HEK293 (cell line): ENCODE measurements around the gene TMEM271.

ENCODE experiments used
- CTCF ChIA-PET: fragments of 350-600 bp; formaldehyde crosslinking; extraction: SDS; loops from one replicate; lab custom pipeline; 2021; ENCODE audit warnings: antibody characterized with exemption; lab: Yijun Ruan, JAX
- POLR2A ChIA-PET: fragments of 300-600 bp; formaldehyde crosslinking; extraction: SDS; loops from one replicate; lab custom pipeline; 2020; ENCODE audit warnings: antibody characterized with exemption, inconsistent platforms; lab: Yijun Ruan, JAX
- H3K27ac ChIP-seq: fragments of 200-500 bp; sonication (Bioruptor generic); 2 replicates; pipeline ENCODE4 v1.5.1; 2014; ENCODE audit warnings: low read depth, low read length, control low read depth, inconsistent platforms; ENCODE audit errors: extremely low read depth
- H3K36me3 ChIP-seq, 2 experiments: fragments of 200-500 bp in 1 of 2; sonication (Bioruptor generic) in 1 of 2; 1 replicate in 1 of 2; 2 replicates in 1 of 2; pipeline ENCODE4 v1.5.1; 2014 to 2017; ENCODE audit warnings: inconsistent platforms in 2 of 2, low read length in 2 of 2; ENCODE audit not compliant: control insufficient read depth in 2 of 2, insufficient read depth in 1 of 2
- H3K4me1 ChIP-seq: fragments of 200-500 bp; sonication (Bioruptor generic); 2 replicates; pipeline ENCODE4 v1.5.1; 2014; ENCODE audit warnings: mild to moderate bottlenecking, low read length, inconsistent platforms; ENCODE audit not compliant: control insufficient read depth, insufficient read depth
- H3K4me3 ChIP-seq: 2 replicates; pipeline ENCODE4 v1.5.1; 2011; ENCODE audit warnings: low read depth, mild to moderate bottlenecking, control low read depth, low read length, moderate library complexity
- H3K9me3 ChIP-seq: fragments of 200-500 bp; sonication (Bioruptor generic); 2 replicates; pipeline ENCODE4 v1.5.1; 2014; ENCODE audit warnings: low read depth, low read length, inconsistent platforms; ENCODE audit not compliant: control insufficient read depth, insufficient read depth
- CTCF ChIP-seq: fragments of 450-650 bp; formaldehyde crosslinking; IDR thresholded peaks from 2 replicates; pipeline ENCODE4 v1.5.1; 2016; ENCODE audit warnings: missing biosample characterization, missing genetic modification characterization
- HOXA7 ChIP-seq: sonication (generic); formaldehyde crosslinking; IDR thresholded peaks from 2 replicates; pipeline ENCODE4 v1.8.1; 2022; ENCODE audit warnings: missing genetic modification reagents, borderline replicate concordance
- MZF1 ChIP-seq: fragments of 450-650 bp; formaldehyde crosslinking; IDR thresholded peaks from 2 replicates; pipeline ENCODE4 v1.5.1; 2017; ENCODE audit warnings: missing biosample characterization, missing genetic modification characterization, borderline replicate concordance
- RBAK ChIP-seq: fragments of 450-650 bp; formaldehyde crosslinking; IDR thresholded peaks from 2 replicates; pipeline ENCODE4 v1.5.1; 2016; ENCODE audit warnings: missing biosample characterization, missing genetic modification characterization
- SP2 ChIP-seq: fragments of 450-650 bp; formaldehyde crosslinking; IDR thresholded peaks from 2 replicates; pipeline ENCODE4 v1.5.1; 2016; ENCODE audit warnings: missing biosample characterization, missing genetic modification characterization
- SP3 ChIP-seq: fragments of 450-650 bp; formaldehyde crosslinking; IDR thresholded peaks from 2 replicates; pipeline ENCODE4 v1.5.1; 2016; ENCODE audit warnings: missing biosample characterization, missing genetic modification characterization
- SP7 ChIP-seq: fragments of 450-650 bp; formaldehyde crosslinking; IDR thresholded peaks from 2 replicates; pipeline ENCODE4 v1.5.1; 2016; ENCODE audit warnings: missing biosample characterization, missing genetic modification characterization
- YY2 ChIP-seq: fragments of 450-650 bp; formaldehyde crosslinking; IDR thresholded peaks from 2 replicates; pipeline ENCODE4 v1.5.1; 2016; ENCODE audit warnings: missing biosample characterization, missing genetic modification characterization
- ZBTB6 ChIP-seq: fragments of 450-650 bp; formaldehyde crosslinking; IDR thresholded peaks from 2 replicates; pipeline ENCODE4 v1.5.1; 2017; ENCODE audit warnings: missing biosample characterization, missing genetic modification characterization
- ZFP3 ChIP-seq: fragments of 450-650 bp; formaldehyde crosslinking; IDR thresholded peaks from 2 replicates; pipeline ENCODE4 v1.5.1; 2016; ENCODE audit warnings: low read depth, missing biosample characterization, missing genetic modification characterization
- ZNF266 ChIP-seq: fragments of 450-650 bp; formaldehyde crosslinking; IDR thresholded peaks from 2 replicates; pipeline ENCODE4 v1.5.1; 2016; ENCODE audit warnings: missing biosample characterization, missing genetic modification characterization, low read depth
- ZNF37A ChIP-seq: fragments of 450-650 bp; IDR thresholded peaks from 2 replicates; pipeline ENCODE4 v1.5.1; 2018; ENCODE audit warnings: missing biosample characterization, missing genetic modification characterization
- ZNF549 ChIP-seq: fragments of 450-650 bp; IDR thresholded peaks from 2 replicates; pipeline ENCODE4 v1.5.1; 2018; ENCODE audit warnings: missing biosample characterization, missing genetic modification characterization, mild to moderate bottlenecking, inconsistent platforms, moderate library complexity
- ZNF580 ChIP-seq: fragments of 450-650 bp; formaldehyde crosslinking; IDR thresholded peaks from 2 replicates; pipeline ENCODE4 v1.5.1; 2016; ENCODE audit warnings: missing biosample characterization, missing genetic modification characterization
- ZNF600 ChIP-seq: fragments of 450-650 bp; formaldehyde crosslinking; IDR thresholded peaks from 2 replicates; pipeline ENCODE4 v1.5.1; 2016; ENCODE audit warnings: missing biosample characterization, missing genetic modification characterization
- ZNF621 ChIP-seq: fragments of 450-650 bp; formaldehyde crosslinking; IDR thresholded peaks from 2 replicates; pipeline ENCODE4 v1.5.1; 2017; ENCODE audit warnings: missing biosample characterization, missing genetic modification characterization
- ZNF626 ChIP-seq: fragments of 450-650 bp; sonication (Bioruptor Pico); formaldehyde crosslinking; IDR thresholded peaks from 2 replicates; pipeline ENCODE4 v1.5.1; 2018; ENCODE audit warnings: missing biosample characterization, missing genetic modification characterization, inconsistent platforms
- ZNF664 ChIP-seq: fragments of 450-650 bp; formaldehyde crosslinking; IDR thresholded peaks from 2 replicates; pipeline ENCODE4 v1.5.1; 2016; ENCODE audit warnings: missing biosample characterization, missing genetic modification characterization
- ZNF701 ChIP-seq: fragments of 450-650 bp; formaldehyde crosslinking; IDR thresholded peaks from 2 replicates; pipeline ENCODE4 v1.5.1; 2016; ENCODE audit warnings: missing biosample characterization, missing genetic modification characterization
- TF ChIP-seq, protein P1 (sequence below): fragments of 450-650 bp; formaldehyde crosslinking; IDR thresholded peaks from 2 replicates; pipeline ENCODE4 v1.5.1; 2016; ENCODE audit warnings: missing biosample characterization, missing genetic modification characterization
- TF ChIP-seq, protein P2 (sequence below): fragments of 450-650 bp; formaldehyde crosslinking; IDR thresholded peaks from 2 replicates; pipeline ENCODE4 v1.5.1; 2016; ENCODE audit warnings: missing biosample characterization, missing genetic modification characterization
- TF ChIP-seq, protein P3 (sequence below): IDR thresholded peaks from 2 replicates; pipeline ENCODE4 v1.6.1; 2011; ENCODE audit warnings: mild to moderate bottlenecking, low read depth, low read length, borderline replicate concordance

The TMEM271 gene

GRCh38 chr4:578451-579443 is 2.7 kb upstream of the TMEM271 start:
- Histone ChIP-seq H3K27ac (no peak overlapping the region), H3K36me3 (no peaks in the 10 kb centered on the region), H3K4me1 (no peaks in the 10 kb centered on the region; the same call in 1 of the 2 replicates), H3K4me3 (no peak overlapping the region), H3K9me3 (no peaks in the 10 kb centered on the region)
- CTCF ChIA-PET: interaction anchor here (0.6 kb wide), 1 partner anchor 175 kb away, joined by 3 read pairs; no protein-coding TSS in a partner anchor
- TF ChIP-seq ZFP3 (tag by site-specific recombination) (no peak), ZNF664 (tag by site-specific recombination) (no peak), SP7 (tag by site-specific recombination) (no peak), ZNF701 (tag by site-specific recombination) (no peak), RBAK (tag by site-specific recombination) (no peak)
- POLR2A ChIA-PET: no interaction called here

DNA sequence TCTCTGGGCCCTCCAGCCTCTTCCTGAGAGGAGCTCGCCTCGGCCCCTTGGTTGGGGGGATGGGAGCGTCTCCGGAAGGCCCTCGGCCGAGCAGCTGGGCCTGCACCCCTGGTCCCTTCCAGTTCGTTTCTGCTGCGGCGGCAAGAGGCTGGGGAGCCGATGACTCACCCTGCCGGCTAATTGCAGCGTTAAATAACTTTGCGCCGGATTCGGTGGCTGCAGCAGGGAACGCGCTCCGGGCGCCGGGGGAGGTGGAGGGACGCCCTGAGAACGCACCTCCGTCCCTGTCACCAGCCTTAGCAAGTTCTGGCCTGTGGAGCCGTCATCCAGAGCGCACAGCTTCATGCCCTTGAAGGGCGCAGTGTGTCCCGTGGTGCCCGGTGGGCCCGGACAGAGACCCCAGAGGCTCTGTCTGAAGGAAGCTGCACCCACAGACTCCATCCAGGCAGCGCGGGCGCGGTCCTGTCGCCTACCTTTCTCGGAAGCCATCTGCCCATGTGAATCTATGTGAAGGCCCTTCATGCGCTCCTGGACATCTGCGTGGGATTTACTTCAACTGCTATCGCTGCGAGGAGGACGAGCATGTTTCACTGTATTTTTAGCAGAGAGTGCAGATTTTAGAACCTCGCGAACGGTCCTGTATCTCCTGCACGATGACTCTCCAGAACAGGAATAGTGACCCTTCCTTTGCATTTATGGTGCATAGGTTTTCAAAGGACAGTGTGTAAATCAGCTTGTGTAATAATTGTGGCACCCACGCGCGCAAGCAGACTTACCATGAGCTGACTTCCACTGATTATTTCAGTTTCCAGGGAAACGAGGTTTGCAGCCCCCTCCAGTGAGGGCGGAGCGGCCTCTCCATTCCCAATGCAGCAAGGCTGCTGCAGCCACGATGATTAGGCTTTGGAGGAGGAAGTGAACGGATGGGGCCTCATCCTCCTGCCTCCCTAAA is 1.7 kb upstream of the TMEM271 start:
- Histone ChIP-seq H3K27ac (no peak overlapping the region; the same call in 1 of the 2 replicates), H3K4me3 (no peak overlapping the region), H3K36me3 (no peaks in the 10 kb centered on the region), H3K4me1 (no peaks in the 10 kb centered on the region; the same call in 1 of the 2 replicates), H3K9me3 (no peaks in the 10 kb centered on the region)
- CTCF ChIA-PET: interaction anchor here (0.7 kb wide), 1 partner anchor 25 kb away, joined by 3 read pairs; no protein-coding TSS in a partner anchor
- POLR2A ChIA-PET: no interaction called here
- TF ChIP-seq YY2 (tag by site-specific recombination) (no peak), ZNF626 (no peak), ZNF37A (no peak), ZNF266 (no peak), ZBTB6 (tag by site-specific recombination) (no peak), ZNF580 (no peak), CTCF (no peak), HOXA7 (CRISPR knock-in tag) (no peak), ZNF600 (peak; percentile 76), SP3 (tag by site-specific recombination) (no peak), ZNF549 (tag by site-specific recombination) (no peak), SP2 (no peak; the same call in 1 of the 2 replicates), ZNF621 (tag by site-specific recombination) (no peak), ZNF664 (tag by site-specific recombination) (no peak), MZF1 (tag by site-specific recombination) (no peak)
- TF ChIP-seq, protein P1, sequence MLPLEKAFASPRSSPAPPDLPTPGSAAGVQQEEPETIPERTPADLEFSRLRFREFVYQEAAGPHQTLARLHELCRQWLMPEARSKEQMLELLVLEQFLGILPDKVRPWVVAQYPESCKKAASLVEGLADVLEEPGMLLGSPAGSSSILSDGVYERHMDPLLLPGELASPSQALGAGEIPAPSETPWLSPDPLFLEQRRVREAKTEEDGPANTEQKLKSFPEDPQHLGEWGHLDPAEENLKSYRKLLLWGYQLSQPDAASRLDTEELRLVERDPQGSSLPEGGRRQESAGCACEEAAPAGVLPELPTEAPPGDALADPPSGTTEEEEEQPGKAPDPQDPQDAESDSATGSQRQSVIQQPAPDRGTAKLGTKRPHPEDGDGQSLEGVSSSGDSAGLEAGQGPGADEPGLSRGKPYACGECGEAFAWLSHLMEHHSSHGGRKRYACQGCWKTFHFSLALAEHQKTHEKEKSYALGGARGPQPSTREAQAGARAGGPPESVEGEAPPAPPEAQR (tag by site-specific recombination): no peak
- TF ChIP-seq, protein P2, sequence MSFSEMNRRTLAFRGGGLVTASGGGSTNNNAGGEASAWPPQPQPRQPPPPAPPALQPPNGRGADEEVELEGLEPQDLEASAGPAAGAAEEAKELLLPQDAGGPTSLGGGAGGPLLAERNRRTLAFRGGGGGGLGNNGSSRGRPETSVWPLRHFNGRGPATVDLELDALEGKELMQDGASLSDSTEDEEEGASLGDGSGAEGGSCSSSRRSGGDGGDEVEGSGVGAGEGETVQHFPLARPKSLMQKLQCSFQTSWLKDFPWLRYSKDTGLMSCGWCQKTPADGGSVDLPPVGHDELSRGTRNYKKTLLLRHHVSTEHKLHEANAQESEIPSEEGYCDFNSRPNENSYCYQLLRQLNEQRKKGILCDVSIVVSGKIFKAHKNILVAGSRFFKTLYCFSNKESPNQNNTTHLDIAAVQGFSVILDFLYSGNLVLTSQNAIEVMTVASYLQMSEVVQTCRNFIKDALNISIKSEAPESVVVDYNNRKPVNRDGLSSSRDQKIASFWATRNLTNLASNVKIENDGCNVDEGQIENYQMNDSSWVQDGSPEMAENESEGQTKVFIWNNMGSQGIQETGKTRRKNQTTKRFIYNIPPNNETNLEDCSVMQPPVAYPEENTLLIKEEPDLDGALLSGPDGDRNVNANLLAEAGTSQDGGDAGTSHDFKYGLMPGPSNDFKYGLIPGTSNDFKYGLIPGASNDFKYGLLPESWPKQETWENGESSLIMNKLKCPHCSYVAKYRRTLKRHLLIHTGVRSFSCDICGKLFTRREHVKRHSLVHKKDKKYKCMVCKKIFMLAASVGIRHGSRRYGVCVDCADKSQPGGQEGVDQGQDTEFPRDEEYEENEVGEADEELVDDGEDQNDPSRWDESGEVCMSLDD: 0 out of 2 replicates have a peak, but pooled peaks have one; percentile 17
- TF ChIP-seq, protein P3, sequence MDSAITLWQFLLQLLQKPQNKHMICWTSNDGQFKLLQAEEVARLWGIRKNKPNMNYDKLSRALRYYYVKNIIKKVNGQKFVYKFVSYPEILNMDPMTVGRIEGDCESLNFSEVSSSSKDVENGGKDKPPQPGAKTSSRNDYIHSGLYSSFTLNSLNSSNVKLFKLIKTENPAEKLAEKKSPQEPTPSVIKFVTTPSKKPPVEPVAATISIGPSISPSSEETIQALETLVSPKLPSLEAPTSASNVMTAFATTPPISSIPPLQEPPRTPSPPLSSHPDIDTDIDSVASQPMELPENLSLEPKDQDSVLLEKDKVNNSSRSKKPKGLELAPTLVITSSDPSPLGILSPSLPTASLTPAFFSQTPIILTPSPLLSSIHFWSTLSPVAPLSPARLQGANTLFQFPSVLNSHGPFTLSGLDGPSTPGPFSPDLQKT: no peak
